B cell (primary cell): ENCODE measurements around the gene FLII.

Source experiments
- EZH2 ChIP-seq: IDR thresholded peaks from 2 replicates; pipeline ENCODE4 v1.6.1; 2012; ENCODE audit warnings: borderline replicate concordance, low read depth, mild to moderate bottlenecking, moderate library complexity, low read length; ENCODE audit not compliant: insufficient read depth, poor library complexity, severe bottlenecking
- TF ChIP-seq, protein P1 (sequence below): fragments of 200-600 bp; IDR thresholded peaks from one replicate; pipeline ENCODE4 v1.8.0; 2022; ENCODE audit warnings: antibody characterized with exemption, mild to moderate bottlenecking

DNA sequence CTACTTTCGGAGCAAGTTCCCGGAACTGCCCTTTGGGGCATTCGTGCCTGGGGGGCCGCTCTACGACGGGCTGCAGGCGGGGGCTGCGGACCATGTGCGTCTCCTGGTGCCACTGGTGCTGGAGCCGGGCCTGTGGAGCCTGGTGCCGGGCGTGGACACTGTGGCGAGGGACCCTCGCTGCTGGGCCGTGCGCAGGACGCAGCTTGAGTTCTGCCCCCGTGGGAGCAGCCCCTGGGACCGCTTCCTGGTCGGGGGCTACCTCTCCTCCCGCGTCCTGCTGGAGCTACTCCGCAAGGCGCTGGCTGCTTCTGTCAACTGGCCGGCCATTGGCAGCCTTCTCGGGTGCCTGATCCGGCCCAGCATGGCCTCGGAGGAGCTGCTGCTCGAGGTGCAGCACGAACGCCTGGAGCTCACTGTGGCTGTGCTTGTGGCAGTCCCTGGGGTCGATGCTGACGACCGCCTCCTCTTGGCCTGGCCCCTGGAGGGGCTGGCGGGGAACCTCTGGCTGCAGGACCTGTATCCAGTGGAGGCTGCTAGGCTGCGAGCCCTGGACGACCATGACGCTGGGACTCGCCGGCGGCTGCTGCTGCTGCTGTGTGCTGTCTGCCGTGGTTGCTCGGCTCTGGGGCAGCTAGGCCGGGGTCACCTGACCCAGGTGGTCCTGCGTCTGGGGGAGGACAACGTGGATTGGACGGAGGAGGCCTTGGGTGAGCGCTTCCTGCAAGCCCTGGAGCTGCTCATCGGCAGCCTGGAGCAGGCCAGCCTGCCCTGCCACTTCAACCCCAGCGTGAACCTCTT, 5.5 kb upstream of the FLII start:
- TF ChIP-seq, protein P1, sequence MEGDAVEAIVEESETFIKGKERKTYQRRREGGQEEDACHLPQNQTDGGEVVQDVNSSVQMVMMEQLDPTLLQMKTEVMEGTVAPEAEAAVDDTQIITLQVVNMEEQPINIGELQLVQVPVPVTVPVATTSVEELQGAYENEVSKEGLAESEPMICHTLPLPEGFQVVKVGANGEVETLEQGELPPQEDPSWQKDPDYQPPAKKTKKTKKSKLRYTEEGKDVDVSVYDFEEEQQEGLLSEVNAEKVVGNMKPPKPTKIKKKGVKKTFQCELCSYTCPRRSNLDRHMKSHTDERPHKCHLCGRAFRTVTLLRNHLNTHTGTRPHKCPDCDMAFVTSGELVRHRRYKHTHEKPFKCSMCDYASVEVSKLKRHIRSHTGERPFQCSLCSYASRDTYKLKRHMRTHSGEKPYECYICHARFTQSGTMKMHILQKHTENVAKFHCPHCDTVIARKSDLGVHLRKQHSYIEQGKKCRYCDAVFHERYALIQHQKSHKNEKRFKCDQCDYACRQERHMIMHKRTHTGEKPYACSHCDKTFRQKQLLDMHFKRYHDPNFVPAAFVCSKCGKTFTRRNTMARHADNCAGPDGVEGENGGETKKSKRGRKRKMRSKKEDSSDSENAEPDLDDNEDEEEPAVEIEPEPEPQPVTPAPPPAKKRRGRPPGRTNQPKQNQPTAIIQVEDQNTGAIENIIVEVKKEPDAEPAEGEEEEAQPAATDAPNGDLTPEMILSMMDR = no peak
- no peak for TF ChIP-seq EZH2
